HG03575 (cell line): ENCODE results near the gene CHRNG.

ENCODE experiments used
- ATAC-seq: cut with Tn5 transposase; IDR thresholded peaks from one replicate; pipeline ENCODE4 v1.9.1; 2021; ENCODE audit not compliant: unreplicated experiment, insufficient number of reproducible peaks, low FRiP score; ENCODE audit errors: extremely low read depth

The CHRNG gene

GRCh38 chr2:232539298-232540231 is at the start of gene CHRNG:
TSS of gene CHRNG (plus strand) at chr2:232539692. CDS start at chr2:232539748, 56 bp downstream.
- no peak for ATAC-seq

- ATAC-seq, result no peak
These were observed 49.0 kb upstream of the CHRNG start for GRCh38 chr2:232490221-232491138.

GRCh38 chr2:232491139-232491780 is 48.2 kb upstream of the CHRNG start:
- no peak for ATAC-seq

GRCh38 chr2:232492236-232492848 is 47.1 kb upstream of the CHRNG start:
- ATAC-seq, result no peak

- ATAC-seq, result no peak
These were observed 46.4 kb upstream of the CHRNG start for GRCh38 chr2:232492963-232493700.

GRCh38 chr2:232493701-232494474 is 45.6 kb upstream of the CHRNG start:
- ATAC-seq, result no peak

- no peak for ATAC-seq
These were observed 45.0 kb upstream of the CHRNG start for GRCh38 chr2:232494542-232494941.

GRCh38 chr2:232495292-232495691 is 44.2 kb upstream of the CHRNG start:
- no peak for ATAC-seq

GRCh38 chr2:232496501-232497270 is 42.8 kb upstream of the CHRNG start:
- ATAC-seq, result no peak

- no peak for ATAC-seq
These were observed 42.1 kb upstream of the CHRNG start for GRCh38 chr2:232497348-232497747.

- ATAC-seq, result no peak
These were observed 41.0 kb upstream of the CHRNG start for GRCh38 chr2:232498452-232498851.

GRCh38 chr2:232501331-232501771 is 38.1 kb upstream of the CHRNG start:
- no peak for ATAC-seq

GRCh38 chr2:232501794-232502390 is 37.6 kb upstream of the CHRNG start:
- ATAC-seq, result no peak

GRCh38 chr2:232502511-232502910 is 37.0 kb upstream of the CHRNG start:
- ATAC-seq, result no peak

- ATAC-seq, result no peak
These were observed 36.3 kb upstream of the CHRNG start for GRCh38 chr2:232502911-232503808.
